Measurements from ENCODE around the gene MRI1. TPM values are rescaled to one million over a fixed set of nuclear protein-coding genes. Genes with fewer than 3 reads are reported as not detected.

MRI1 gene
- polyA plus RNA-seq, 1 donor from 2014 or later = 71.2 TPM

DNA sequence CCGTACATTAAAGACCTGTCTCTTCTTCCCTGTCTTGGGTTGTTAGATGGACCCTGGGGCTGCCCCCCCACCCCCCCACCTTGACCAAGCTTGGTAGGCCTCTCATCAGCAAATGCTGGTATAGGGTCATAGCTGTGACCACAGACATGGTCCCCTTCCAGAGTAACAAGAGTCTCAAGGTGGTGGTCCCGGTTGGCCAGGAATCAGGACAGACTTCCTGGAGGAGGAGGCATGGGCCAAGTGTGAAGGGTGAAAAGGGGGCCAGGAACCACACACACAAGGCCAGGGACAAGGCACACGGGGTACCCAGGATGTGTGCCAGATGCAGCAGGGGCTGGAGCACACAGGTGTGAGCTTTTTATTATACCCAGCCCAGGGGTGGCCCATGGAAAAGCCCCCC is 1.1 kb upstream of the MRI1 start:
- Histone ChIP-seq H3K27me3 (ENCODE audit: insufficient read depth, low read depth, low read length) (no peaks in the 10 kb centered on the region), H3K4me2 (ENCODE audit: low read length) (no peak overlapping the region), H3K9me2 (ENCODE audit: insufficient read depth, low read length) (no peaks in the 10 kb centered on the region), H3K4me3 (ENCODE audit: low read length) (no peak overlapping the region), H3F3A (ENCODE audit: insufficient read depth, low read length, poor library complexity, severe bottlenecking) (peaks cover 4% of the 10 kb centered on the region), H3K36me3 (ENCODE audit: insufficient read depth, low read length) (no peaks in the 10 kb centered on the region), H3K79me2 (replicated peaks; ENCODE audit: insufficient read depth, low read length) (no peaks in the 10 kb centered on the region), H4K20me1 (ENCODE audit: insufficient read depth) (no peaks in the 10 kb centered on the region), H3K9ac (ENCODE audit: low read length) (no peak overlapping the region), H3K27ac (ENCODE audit: low read length) (no peak overlapping the region), H2AFZ (ENCODE audit: low read depth, low read length) (no peak overlapping the region), H3K9me3 (ENCODE audit: low read length) (no peaks in the 10 kb centered on the region)
- TF ChIP-seq EZH2 (IDR thresholded peaks at IDR 0.05; ENCODE audit: borderline replicate concordance, insufficient read depth, low read length, poor library complexity, severe bottlenecking) (no peak), SMC3 (conservative IDR thresholded peaks at IDR 0.05; ENCODE audit: poor library complexity) (no peak), POLR2AphosphoS5 (IDR thresholded peaks at IDR 0.05) (no peak), EP300 (conservative IDR thresholded peaks at IDR 0.05; ENCODE audit: poor library complexity, severe bottlenecking) (no peak), RAD21 (conservative IDR thresholded peaks at IDR 0.05) (no peak), TAF1 (IDR thresholded peaks at IDR 0.05; ENCODE audit: low read depth) (no peak), MXI1 (conservative IDR thresholded peaks at IDR 0.05; ENCODE audit: poor library complexity, severe bottlenecking) (no peak)
- TF ChIP-seq, protein P1, sequence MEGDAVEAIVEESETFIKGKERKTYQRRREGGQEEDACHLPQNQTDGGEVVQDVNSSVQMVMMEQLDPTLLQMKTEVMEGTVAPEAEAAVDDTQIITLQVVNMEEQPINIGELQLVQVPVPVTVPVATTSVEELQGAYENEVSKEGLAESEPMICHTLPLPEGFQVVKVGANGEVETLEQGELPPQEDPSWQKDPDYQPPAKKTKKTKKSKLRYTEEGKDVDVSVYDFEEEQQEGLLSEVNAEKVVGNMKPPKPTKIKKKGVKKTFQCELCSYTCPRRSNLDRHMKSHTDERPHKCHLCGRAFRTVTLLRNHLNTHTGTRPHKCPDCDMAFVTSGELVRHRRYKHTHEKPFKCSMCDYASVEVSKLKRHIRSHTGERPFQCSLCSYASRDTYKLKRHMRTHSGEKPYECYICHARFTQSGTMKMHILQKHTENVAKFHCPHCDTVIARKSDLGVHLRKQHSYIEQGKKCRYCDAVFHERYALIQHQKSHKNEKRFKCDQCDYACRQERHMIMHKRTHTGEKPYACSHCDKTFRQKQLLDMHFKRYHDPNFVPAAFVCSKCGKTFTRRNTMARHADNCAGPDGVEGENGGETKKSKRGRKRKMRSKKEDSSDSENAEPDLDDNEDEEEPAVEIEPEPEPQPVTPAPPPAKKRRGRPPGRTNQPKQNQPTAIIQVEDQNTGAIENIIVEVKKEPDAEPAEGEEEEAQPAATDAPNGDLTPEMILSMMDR (IDR thresholded peaks at IDR 0.05; ENCODE audit: poor library complexity, severe bottlenecking) = no peak
- TF ChIP-seq, protein P2, sequence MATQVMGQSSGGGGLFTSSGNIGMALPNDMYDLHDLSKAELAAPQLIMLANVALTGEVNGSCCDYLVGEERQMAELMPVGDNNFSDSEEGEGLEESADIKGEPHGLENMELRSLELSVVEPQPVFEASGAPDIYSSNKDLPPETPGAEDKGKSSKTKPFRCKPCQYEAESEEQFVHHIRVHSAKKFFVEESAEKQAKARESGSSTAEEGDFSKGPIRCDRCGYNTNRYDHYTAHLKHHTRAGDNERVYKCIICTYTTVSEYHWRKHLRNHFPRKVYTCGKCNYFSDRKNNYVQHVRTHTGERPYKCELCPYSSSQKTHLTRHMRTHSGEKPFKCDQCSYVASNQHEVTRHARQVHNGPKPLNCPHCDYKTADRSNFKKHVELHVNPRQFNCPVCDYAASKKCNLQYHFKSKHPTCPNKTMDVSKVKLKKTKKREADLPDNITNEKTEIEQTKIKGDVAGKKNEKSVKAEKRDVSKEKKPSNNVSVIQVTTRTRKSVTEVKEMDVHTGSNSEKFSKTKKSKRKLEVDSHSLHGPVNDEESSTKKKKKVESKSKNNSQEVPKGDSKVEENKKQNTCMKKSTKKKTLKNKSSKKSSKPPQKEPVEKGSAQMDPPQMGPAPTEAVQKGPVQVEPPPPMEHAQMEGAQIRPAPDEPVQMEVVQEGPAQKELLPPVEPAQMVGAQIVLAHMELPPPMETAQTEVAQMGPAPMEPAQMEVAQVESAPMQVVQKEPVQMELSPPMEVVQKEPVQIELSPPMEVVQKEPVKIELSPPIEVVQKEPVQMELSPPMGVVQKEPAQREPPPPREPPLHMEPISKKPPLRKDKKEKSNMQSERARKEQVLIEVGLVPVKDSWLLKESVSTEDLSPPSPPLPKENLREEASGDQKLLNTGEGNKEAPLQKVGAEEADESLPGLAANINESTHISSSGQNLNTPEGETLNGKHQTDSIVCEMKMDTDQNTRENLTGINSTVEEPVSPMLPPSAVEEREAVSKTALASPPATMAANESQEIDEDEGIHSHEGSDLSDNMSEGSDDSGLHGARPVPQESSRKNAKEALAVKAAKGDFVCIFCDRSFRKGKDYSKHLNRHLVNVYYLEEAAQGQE (IDR thresholded peaks at IDR 0.05; ENCODE audit: borderline replicate concordance) = no peak

DNA sequence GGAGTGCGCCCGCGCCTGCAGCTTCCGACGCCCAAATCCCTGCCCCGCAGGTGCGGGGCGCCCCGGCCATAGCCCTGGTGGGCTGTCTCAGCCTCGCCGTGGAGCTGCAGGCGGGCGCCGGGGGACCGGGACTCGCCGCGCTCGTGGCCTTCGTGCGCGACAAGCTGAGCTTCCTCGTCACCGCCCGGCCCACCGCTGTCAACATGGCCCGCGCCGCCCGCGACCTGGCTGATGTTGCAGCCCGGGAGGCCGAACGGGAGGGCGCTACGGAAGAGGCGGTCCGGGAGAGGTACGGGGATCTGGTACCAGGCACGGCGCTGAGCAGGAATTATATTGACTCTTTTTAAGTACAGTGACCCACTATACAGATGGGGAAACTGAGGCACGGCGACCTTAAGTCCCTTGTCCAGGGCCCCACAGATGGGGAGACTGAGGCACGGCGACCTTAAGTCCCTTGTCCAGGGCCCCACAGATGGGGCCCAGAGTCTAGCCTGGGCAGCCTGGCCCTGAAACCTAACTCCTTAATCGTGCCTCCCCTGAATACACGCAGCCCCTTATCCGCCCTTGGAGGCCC is 586 bp downstream of the MRI1 start:
- H3K9me3 ChIP-seq (ENCODE audit: low read length) = no peaks in the 10 kb centered on the region
- H3K4me2 ChIP-seq (ENCODE audit: low read length) = peak overlapping the region; percentile 51
- H4K20me1 ChIP-seq (ENCODE audit: insufficient read depth) = no peaks in the 10 kb centered on the region
- H2AFZ ChIP-seq (ENCODE audit: low read depth, low read length) = no peak overlapping the region
- peak overlapping the region; percentile 83 for H3K4me3 ChIP-seq (ENCODE audit: low read length)
- peak overlapping the region; percentile 65 for H3K9ac ChIP-seq (ENCODE audit: low read length)
- H3K79me2 ChIP-seq (replicated peaks; ENCODE audit: insufficient read depth, low read length) = no peaks in the 10 kb centered on the region
- H3K27me3 ChIP-seq (ENCODE audit: insufficient read depth, low read depth, low read length) = no peaks in the 10 kb centered on the region
- no peaks in the 10 kb centered on the region for H3K9me2 ChIP-seq (ENCODE audit: insufficient read depth, low read length)
- H3F3A ChIP-seq (ENCODE audit: insufficient read depth, low read length, poor library complexity, severe bottlenecking) = peaks cover 4% of the 10 kb centered on the region
- no peak overlapping the region for H3K27ac ChIP-seq (ENCODE audit: low read length)
- TF ChIP-seq MXI1 (conservative IDR thresholded peaks at IDR 0.05; ENCODE audit: poor library complexity, severe bottlenecking) = peak; percentile 18
- no peak for TF ChIP-seq TAF1 (IDR thresholded peaks at IDR 0.05; ENCODE audit: low read depth)
- TF ChIP-seq, protein P1 (IDR thresholded peaks at IDR 0.05; ENCODE audit: poor library complexity, severe bottlenecking) = no peak
- TF ChIP-seq, protein P2 (IDR thresholded peaks at IDR 0.05; ENCODE audit: borderline replicate concordance) = no peak
- no peaks in the 10 kb centered on the region for H3K36me3 ChIP-seq (ENCODE audit: insufficient read depth, low read length)

Data from neural cell (in vitro differentiated cells).